SW 1271 (cell line): ENCODE results near the gene SMIM17.
"Not testable (repeated sequence)": the region's sequence is repeated elsewhere in the genome, so short reads cannot be mapped to it uniquely, and the experiment has no call there.

Source experiments
- DNase-seq, 2 experiments: peaks; one replicate each; lab custom pipeline; 2025; lab: John Stamatoyannopoulos, UW

SMIM17 gene

DNA sequence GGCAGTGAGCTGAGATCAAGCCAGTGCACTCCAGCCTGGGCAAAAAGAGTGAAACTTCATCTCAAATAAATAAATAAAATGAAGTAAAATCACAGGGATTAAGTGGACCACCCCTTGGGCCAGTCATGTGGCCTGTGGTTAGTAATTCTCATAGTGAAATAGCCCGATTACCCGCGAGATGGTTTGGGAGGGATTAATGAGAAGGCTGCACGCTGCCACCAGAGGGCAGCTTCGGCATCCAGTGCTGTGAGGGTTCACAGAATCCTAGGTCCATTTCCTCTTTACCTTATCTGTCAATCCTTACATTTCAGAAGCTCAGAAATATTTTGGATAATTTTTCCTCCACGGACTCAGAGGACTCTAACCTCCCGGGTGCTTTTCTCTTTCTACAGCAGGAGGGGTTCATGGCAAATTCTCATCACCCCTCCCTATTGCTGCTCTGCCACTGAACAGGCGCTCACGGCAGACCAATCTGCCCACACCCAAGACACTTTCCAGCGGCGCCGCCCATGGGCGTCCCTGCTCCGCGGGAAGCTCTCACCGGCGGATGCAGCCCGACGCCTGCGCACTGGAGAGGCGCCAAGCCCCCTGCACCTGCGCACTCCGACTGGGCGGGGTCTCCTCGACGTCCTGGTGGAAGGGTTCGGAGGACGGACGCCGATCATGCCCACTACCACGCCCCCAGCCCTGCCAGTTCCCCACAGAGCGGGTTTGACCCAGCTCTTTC, 17.6 kb downstream of the SMIM17 start:
- DNase-seq, result no peak

DNA sequence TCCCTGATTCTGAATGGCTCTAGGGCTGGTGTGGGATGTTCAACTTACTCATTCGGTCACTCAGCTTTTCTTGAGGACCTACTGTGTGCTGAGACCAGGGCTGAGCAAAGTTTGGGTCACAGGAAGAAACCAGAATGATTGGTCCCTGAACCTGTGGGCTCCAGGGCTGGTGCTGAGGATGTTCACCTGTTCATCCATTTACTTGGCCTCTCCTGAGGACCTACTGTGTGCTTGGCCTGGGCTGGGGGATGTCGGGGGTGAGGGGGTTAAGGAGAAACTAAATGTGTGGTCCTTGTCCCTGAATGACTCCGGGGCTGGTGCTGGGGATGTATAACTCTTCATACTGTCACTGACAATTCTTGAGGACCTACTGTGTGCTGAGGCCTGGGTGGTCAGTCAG, 18.3 kb downstream of the SMIM17 start:
- no peak for DNase-seq

DNA sequence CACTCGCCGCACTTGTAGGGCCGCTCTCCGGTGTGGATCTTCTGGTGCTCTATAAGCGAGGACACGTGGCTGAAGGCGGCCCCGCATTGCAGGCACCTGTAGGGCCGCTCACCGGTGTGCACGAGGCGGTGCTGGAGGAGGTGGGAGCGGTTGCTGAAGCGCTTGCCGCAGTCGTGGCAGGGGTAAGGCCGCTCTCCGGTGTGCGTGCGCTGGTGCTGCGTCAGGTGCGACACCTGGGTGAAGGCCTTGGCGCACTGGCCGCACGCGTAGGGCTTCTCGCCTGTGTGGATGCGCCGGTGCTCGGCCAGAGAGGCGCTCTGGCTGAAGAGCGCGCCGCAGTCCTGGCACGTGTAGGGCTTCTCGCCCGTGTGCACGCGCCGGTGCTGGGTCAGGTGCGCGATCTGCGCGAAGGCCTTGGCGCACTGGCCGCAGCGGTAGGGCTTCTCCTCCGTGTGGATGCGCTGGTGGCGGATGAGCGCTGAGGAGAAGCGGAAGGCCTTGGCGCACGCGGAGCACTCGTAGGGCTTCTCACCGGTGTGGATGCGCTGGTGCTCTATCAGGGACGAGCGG, 21.1 kb downstream of the SMIM17 start:
- no peak for DNase-seq

DNA sequence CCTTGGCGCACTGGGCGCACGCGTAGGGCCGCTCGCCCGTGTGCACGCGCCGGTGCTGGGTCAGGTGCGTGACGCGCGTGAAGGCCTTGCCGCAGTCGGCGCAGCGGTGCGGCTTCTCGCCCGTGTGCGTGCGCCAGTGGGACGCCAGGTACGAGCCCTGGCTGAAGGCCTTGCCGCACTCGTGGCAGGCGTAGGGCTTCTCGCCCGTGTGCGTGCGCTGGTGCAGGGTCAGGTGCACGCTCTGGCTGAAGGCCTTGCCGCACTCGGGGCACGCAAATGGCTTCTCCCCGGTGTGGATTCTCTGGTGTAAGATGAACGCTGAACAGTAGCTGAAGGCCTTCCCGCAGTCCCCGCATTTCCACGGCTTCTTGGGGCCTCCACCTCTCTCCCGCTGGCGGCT, 21.6 kb downstream of the SMIM17 start:
- DNase-seq, result no peak

DNA sequence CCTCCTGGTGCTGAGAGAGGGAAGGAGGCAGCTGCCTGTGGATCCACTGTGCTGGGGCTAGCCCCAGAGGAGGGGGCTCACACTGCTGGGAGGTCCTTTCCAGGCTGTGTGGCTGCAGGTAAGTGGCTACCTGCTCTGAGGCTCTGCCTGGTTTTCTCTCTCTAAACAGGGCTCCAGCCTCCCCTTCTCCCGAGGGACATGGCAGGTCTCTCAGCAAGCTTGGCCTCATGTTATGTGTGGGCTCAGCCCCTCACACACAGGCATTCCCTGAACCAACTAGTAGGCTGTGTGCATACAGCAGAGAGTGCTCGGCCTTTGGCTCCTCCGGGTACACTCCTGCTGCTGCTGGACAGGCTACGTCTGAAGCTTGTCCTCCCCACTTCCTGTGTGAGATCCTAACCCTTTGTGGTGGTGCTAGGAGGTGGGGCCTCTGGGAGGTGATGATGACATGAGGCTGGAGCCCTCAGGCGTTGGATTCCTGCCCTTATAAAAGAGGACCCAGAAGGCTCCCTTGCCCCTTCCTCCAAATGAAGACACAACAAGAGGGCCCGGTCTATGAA, 24.4 kb downstream of the SMIM17 start:
- DNase-seq, result no peak

DNA sequence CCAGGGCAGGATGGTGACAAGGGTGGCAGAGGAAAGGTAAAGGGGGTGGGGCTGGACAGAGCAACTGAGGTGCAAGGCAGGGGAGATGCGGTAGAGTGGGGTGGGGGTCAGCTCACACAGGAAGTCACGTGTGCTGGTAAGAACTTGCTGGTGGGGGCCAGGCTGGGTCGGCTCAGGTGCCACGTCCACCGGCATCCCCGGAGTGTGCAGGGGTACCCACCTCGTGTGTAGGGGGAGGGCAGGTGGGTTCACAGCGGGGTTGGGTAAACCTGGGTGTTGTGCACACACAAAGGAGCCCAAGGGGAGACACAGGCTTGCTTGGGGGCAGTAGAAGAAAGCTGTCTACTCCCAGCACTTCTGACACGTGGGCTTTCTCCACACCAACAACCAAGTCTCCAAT, 25.7 kb downstream of the SMIM17 start:
- DNase-seq, result no peak

DNA sequence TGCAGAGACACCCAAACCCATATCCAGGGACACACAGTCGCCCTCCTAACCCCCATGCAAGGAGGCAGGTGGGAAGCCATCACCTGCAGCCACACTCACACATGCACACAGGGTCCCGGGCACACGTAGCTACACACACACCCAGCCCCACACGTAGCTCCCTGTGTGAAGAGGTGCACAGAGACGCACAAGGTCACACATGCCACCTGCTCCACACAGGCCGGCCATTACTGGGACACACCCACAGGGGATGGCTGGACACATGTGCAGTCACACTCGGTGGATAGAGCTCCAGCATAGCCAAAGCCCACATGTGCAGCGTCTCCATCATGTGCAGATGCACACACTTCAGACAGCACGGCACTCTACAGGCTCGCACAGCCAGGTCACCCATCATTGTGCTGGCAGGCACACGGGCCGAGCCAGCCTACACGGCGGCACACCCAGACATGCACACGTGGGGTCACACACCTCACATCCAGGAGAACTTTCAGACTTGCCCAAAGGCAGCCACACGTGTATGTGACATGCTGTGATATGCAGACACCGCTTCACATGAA, 27.5 kb downstream of the SMIM17 start:
- DNase-seq, result no peak

DNA sequence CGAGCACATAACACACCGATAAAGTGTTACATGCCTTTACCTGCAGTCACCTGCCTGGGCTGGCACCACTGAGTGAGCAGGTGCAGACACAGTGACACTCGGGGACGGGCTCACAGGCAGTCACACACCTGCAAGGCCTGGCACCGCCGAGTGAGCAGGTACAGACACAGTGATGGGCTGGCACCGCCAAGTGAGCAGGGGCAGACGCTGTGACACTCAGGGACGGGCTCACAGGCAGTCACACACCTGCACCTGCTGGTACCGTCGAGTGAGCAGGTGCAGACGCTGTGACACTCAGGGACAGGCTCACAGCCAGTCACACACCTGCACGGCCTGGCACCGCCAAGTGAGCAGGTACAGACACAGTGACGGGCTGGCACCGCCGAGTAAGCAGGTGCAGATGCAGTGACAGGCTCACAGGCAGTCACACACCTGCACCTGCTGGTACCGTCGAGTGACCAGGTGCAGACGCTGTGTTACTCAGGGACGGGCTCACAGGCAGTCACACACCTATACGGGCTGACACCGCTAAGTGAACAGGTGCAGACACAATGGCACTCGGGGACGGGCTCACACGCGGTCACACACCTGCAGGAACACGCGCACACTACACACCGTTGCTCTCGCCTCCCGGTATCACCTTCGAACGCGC, 28.1 kb downstream of the SMIM17 start:
- no peak for DNase-seq

DNA sequence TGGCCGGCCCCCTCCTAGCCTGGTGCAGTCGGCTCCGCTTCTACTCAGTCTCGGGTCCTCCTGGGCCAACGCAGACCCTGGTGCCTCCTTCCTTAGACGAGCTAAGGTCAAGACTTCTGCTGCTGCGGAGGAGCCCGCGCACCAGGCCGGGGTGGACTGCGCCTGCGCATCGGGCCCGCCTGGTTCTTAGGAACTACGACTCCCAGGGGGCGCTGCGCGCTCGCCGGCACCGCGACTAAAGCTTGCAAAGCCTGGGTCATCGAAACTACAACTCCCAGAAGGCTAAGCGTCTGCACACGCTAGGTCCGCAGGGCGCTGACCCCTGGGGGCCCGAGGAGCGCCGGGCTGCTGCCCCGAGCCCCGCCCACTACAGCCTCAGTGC, 28.6 kb downstream of the SMIM17 start, which contains the start of gene ZNF835:
Gene ZNF835, minus strand, starts transcription at position 145 of the 382 bp plus-strand sequence. CDS start 6,559 bp downstream, outside the sequence.
- peak; percentile 41 to 62 for DNase-seq

DNA sequence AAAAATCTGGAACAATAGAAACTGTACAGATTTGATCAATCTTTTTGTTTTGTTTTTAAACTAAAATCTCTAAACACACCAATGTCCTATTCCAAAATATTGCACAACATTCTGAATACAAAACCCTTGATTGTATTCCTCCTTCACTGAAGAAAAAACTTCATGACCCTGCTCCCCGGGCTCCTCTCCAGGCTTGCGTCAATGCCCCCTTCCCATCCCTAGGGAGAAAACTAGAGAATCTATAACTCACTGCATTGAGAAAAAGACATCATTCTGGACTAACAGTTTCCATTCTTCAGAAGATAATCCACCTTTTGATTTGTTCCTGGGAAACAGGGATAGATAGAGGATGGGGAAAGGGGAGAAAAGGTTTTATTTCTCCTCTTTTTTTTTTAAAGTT, 29.7 kb downstream of the SMIM17 start:
- DNase-seq, result not testable (repeated sequence)

DNA sequence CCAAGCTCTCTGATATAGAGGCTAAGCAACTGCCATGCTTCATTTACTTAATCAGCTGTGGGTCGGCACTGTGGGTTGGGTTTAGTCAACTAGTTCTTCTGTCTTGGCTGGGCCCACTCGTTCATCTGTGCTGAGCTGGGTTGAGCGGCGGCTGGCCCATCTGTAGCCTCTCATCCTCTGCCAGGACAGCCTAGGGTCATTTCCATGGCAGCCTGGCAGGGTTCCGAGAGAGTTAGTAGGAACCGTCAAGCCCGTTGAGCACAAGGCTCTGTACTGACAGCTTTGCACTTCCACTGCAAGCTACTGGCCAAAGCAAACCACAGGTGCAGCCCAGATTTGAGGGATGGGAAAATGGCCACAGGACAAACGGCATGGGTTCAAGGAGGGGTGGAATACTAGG, 35.2 kb downstream of the SMIM17 start:
- DNase-seq, result no peak

DNA sequence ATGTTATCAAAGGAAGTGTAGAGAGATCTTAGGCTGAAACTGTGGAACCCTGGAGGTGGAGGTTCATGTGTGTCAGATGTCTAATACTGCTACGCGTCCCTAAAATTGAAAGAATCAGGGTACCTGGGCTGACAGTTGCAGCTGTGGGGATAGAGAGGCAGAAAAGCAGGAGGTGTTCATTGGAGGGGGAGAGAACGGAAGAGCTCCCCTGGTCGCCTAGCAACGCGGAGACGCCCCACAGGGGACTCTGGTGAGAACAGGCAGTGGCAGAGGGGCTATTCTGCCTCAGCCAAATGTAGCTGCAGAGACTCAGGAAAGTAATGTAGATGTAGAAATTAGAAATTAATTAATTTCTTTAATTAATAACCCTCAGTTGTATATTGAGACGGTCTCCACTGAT, 38.7 kb downstream of the SMIM17 start:
- no peak for DNase-seq

DNA sequence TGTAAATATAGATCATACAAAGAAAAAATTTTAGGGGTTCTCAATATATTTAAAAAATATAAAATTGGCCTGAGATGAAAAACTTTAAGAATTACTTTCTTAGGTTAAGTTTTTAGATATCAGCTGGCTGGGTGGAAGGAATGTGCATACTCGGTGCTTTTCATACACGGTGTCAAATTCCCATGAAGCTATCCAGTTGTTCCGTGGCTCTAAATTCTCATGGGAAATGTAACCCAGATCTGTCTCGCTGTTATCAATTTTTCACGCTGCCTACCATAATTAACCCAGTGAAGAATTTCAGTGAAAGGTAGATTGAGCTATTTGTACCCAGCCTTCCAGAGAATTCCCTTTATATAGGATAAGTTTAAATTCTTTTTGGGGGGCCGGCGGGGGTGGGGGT, 40.2 kb downstream of the SMIM17 start:
- no peak for DNase-seq

DNA sequence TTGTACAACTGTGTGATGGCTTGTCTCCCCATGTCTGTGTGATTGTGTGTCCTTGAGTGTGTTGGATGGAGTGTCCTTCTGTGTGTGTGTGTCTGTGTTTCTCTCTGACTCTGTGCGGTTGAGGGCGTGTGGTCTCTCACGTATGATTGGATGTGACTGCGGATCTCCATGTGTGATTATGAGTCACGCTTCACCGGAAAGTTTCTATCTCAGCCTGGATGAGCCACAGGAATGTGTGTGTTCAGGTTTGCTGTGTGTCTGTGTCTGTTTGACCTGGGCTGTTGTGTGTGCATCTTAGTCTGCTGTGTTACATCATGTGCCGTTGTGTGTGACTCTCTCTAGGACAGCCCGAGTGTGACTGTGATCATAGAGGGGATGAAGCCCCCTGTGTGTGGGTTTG, 44.1 kb downstream of the SMIM17 start:
- DNase-seq, result no peak

DNA sequence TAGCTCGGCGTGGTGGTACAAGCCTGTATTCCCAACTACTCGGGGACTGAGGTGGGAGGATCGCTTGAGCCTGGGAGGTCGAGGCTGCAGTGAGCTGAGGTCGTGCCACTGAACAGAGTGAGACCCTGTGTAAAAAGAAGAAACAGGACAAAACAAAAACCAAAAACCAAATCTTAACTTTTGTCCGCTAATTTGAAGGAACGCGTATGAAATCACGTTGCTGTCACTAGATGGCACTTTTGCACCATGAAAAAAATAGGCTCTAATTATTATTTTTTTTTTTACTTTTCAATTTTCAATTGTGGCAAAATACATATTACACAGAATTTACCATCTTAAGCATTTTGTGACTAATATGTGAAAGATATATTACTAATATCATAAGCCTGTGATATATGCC, 46.2 kb downstream of the SMIM17 start:
- DNase-seq, result no peak

DNA sequence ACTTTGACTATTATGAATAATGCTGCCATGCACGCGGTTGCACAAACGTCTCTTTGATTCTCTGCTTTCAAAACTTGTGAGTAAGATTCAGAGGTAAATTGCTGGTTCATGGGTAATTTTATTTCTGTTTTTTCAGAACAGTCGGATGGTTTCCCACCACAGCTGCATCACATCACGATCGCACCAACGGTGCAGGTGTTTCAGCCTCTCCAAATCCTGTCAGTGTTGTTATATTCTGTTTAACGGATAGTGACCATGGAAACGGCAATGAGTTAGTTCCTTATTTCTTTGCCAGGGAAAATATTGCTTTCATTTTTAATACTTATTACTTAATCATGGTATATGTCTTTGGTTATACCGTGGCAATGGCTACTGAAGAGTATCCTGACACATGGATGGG, 47.7 kb downstream of the SMIM17 start:
- no peak for DNase-seq

DNA sequence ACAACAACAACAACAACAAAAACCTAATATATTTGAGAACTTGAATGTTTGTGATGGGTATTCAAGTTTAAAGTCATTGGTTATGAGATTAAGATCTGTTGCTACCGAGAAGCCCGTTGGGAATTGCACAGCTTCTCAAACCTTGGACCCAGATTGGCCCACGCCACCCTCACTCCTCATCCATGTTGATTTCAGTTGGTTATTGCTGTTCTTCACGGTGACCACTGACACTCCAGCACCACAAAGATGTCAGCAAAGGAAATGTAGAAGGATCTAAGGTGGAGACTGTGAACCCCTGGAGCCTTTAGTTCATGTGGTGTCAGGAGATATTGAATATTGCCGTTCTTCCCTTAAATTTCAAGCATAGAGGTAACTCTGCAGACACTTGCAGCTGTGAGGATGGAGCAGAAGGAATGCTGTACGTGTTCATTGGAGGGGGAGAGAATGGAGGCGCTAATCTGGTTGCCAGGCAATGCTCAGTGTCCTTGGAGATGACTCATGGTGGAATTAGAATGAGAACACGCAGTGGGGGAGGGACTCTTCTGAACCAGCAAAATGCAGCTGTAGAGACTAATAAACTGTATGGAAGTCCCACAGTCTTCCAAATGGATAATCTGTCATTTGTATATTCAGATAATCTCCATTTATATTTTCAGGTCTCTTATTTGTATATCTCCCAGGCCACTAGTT, 49.4 kb downstream of the SMIM17 start:
- DNase-seq, result no peak

DNA sequence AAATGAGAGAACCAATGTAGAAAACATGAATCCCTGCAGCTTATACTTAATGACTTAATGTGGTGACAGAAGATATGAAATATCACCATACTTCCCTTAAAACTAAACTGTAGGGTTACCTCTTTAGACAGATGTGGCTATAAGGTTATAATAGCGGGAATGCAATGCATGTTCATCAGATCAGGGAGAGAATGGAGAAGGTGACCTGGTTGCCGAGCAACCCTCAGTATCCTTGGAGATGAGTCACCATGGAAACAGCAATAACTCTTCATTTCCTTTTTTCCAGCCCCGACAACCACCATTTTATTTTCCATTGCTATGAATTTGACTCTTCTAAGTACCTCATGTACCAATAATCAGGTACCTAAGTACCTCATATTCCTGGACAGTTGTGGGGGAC, 56.6 kb downstream of the SMIM17 start:
- no peak for DNase-seq

DNA sequence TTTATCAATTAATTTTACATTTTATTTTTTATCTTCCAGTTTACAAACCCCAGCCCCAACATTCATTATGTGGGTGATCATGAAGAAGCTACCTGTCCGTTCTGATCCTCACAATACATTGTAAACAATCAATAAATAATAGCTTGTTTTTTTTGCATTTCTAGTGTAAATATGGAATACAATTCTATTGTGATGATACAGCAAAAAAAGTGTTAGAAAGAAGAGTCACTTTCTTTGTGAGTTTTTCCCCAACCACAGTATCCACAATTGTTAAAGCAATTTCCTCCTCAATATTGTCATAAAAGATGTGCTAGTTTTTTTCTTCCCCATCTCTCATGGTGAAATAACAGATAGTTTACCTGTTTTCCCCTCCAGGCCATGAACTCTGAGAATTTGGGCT, 58.9 kb downstream of the SMIM17 start:
- DNase-seq, result no peak

DNA sequence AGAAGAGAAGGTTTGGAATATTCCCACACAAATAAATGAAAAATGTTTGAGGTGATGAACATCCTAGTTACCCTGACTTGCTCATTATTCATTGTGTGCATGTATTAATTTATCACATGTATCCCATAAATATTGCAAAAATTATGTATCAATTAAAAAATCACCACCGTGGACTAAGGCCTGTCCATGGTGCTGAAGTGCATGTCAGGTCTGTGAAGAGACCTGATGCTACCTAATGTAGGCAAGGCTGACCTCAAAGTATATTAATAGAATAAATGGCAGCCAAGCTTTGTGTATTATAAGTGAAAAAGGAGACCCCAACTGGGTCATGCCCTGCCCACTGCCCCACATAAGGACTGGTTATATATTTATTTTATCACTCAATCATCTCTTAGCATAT, 63.0 kb downstream of the SMIM17 start:
- DNase-seq, result no peak
